Measurements from ENCODE around the gene ABCC5.

The ABCC5 gene

DNA sequence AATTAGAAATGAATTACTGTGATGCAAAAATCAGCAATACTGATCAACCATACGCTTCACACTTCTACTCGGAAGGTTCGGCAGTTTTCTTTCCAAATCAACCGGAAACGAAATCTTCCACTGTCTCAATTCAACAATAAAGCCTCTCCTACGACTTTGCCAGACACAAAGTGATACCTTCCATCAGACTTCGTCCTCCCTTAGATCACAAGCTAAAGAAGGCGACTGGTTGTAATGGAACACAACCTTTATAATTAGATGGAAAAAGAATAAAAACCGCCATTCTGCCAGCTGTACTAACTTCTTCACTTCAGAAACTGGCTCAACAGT is 133.6 kb downstream of the ABCC5 start:
- DNase-seq: no peak

- DNase-seq: no peak
Measured at GRCh38 chr3:183883291-183884096, 134.2 kb downstream of the ABCC5 start.

DNA sequence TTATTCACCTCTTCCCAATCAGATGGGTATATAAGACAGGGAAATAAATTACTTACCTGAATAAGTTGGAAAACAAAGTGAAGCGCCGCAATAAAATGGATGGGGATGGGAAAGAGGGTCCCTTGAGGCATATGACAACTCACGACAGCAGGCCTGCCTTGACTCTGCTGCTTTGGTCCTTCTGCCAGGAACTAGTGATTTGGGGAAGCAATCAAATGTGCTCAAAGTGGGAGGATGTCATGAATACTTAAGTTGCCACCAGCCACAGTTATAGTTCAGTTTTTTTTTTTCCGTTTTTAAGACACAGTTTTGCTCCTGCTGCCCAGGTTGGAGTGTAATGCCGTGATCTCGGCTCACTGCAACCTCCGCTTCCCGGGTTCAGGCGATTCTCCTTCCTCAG is 137.6 kb downstream of the ABCC5 start:
- DNase-seq: peak; percentile 41

GRCh38 chr3:183879243-183879642 is 138.4 kb downstream of the ABCC5 start:
- DNase-seq: no peak

- DNase-seq: peak; percentile 79
Measured at GRCh38 chr3:183878071-183878470, 139.6 kb downstream of the ABCC5 start.

GRCh38 chr3:183877227-183877626 is 140.5 kb downstream of the ABCC5 start:
- DNase-seq: peak; percentile 8

- DNase-seq: peak; percentile 16
Measured at GRCh38 chr3:183875411-183875810, 142.3 kb downstream of the ABCC5 start.

DNA sequence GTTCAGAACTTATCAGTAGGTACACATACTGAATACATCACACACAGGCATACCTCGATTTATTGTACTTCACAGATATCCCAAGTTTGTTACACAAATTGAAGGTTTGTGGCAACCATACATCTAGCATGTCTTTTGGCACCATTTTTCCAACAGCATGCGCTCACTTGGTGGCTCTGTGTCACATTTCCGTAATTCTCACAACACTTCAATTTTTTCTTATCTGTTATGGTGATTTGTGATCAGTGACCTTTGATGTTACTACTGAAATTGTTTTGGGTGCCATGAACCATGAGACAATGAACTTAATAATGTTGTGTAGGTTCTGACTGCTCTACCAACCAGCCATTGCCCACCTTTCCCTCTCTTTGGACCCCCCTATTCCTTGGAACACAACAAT is 143.8 kb downstream of the ABCC5 start:
- no peak for DNase-seq

DNA sequence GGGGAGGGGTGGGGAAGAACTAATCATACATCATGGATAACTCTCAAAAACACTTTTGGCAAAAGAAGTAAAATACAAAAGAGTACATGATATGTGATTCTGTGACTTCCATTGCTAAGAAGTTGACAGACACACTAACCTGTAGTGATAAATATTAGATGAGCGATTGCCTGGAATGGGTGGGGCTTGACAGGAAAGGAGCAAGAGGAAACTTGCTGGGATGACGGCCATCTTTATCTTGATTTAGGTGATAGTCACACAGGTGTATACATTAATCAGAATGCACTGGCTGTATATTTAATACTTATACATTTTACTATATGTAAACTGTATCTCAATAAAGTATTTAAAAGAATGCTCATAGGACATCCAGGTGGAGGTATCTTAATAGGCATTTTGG is 146.1 kb downstream of the ABCC5 start:
- no peak for DNase-seq

- DNase-seq: no peak
Measured at GRCh38 chr3:183870563-183870962, 147.1 kb downstream of the ABCC5 start.
